Prostate gland (tissue), 2 donors: ENCODE results near the gene NUP153.

Experiments used
- CTCF ChIP-seq, 4 experiments: fragments of 200-600 bp in 2 of 4; fragments of 450-650 bp in 2 of 4; sonication (generic) in 2 of 4; IDR thresholded peaks; 1 replicate in 3 of 4; 2 replicates in 1 of 4; pipeline ENCODE4 v1.5.1; 2016 to 2019; ENCODE audit warnings: antibody characterized with exemption in 4 of 4, mild to moderate bottlenecking in 2 of 4, moderate library complexity in 2 of 4
- POLR2A ChIP-seq: fragments of 450-650 bp; IDR thresholded peaks from one replicate; pipeline ENCODE4 v1.6.1; 2016; ENCODE audit warnings: antibody characterized with exemption, mild to moderate bottlenecking
- POLR2AphosphoS5 ChIP-seq: sonication (generic); formaldehyde crosslinking; IDR thresholded peaks from one replicate; pipeline ENCODE4 v1.6.1; 2017; ENCODE audit warnings: antibody characterized with exemption

GRCh38 chr6:17737704-17738252 lies 31.1 kb upstream of the NUP153 start:
- no peak for TF ChIP-seq CTCF (IDR thresholded peaks at IDR 0.05)
- no peak for TF ChIP-seq POLR2AphosphoS5
- TF ChIP-seq POLR2A = no peak
